NCI-H2227 (cell line): ENCODE data around the gene DENND5B.
"Not testable (repeated sequence)": the region's sequence is repeated elsewhere in the genome, so short reads cannot be mapped to it uniquely, and the experiment has no call there.

Experiments used
- DNase-seq: peaks from one replicate; lab custom pipeline; 2025; ENCODE audit not compliant: unreplicated experiment; lab: John Stamatoyannopoulos, UW

The DENND5B gene

DNA sequence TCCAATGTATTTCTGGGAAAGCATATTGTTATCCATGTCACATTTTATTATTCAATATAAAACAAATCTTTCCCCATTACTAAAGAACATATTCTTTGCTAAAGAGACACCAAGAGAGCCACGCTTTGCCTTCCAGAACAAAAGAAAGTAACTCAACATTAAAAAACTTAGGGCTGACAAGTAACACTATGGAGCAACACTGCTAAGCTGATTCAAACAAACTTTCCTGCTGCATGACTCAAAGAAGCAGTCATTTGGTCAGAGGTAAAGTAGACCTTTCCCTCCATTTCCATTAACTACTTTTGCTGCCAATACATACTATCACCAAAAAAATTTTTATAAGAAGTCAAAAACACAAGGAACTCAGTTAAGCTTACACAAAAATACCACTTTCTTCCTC, 83.0 kb downstream of the DENND5B start:
- DNase-seq: no peak

DNA sequence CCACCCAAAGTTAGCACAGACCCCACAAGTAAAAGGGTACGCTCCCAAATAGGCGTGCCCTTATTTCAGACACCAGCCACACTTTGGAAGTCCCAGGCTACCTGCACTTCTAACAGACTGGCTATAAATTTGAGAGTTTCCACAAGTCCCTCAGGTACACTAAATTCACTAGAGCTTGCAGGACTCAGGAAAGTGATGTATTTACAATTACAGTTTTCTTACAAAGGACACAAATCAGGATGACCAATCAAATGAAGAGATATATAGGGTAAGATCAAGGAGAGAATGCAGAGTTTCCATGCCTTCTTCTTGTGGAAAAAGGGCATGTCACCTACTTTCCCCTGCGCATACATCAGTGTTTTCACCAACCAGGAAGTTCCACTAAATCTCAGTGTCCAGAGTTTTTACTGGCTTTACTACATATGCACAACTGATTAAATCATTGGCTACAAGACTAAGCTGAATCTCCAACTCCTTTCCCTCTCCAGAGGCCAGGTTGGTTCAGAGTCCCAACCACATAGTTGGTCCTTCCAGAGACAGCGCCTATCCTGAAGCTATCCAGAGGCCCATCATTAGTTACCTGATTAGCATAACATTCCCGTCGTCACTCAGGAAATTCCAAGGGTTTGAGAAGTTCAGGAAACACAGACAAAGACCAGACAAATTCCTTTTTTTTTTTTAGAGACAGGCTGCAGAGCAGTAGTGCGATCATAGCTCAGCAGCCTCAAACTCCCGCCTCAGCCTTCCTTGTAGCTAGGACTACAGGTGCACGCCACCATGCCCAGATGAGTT, 84.2 kb downstream of the DENND5B start:
- no peak for DNase-seq

GRCh38 chr12:31504625-31505222, 86.2 kb downstream of the DENND5B start:
- no peak for DNase-seq

DNA sequence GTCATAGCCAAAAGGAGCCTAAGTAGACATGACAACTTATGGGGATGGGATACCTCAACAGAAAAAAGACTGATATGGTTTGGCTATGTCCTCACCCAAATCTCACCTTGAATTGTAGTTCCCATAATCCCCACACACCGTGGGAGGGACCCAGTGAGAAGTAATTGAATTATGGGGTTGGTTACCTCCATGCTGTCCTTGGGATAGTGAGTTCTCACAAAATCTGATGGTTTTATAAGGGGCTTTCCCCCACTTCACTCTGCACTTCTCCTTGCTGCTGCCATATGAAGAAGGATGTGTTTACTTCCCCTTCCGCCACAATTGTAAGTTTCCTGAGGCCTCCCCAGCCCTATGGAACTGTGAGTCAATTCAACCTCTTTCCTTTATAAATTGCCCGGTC, 89.9 kb downstream of the DENND5B start:
- not testable (repeated sequence) for DNase-seq

- no peak for DNase-seq
Measured at GRCh38 chr12:31499567-31499966, 91.4 kb downstream of the DENND5B start.

- DNase-seq: no peak
Measured at GRCh38 chr12:31498424-31498823, 92.5 kb downstream of the DENND5B start.

DNA sequence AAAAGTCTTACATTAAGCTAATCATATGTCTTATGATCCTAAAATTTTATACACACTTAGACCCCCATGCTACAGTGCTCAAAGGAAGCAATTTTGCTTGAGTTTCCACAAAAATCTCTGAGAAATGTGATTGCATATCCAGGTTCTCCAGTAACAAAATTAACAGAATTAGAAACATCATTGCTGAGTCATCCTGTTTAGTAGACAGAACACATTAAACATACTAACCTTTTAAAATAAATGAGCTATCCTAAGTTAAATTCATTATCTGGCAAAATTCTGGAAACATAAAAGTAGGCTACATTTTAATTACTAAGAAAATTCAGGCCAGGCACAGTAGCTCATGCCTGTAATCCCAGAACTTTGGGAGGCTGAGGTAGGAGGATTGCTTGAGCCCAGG, 94.7 kb downstream of the DENND5B start:
- DNase-seq: no peak

DNA sequence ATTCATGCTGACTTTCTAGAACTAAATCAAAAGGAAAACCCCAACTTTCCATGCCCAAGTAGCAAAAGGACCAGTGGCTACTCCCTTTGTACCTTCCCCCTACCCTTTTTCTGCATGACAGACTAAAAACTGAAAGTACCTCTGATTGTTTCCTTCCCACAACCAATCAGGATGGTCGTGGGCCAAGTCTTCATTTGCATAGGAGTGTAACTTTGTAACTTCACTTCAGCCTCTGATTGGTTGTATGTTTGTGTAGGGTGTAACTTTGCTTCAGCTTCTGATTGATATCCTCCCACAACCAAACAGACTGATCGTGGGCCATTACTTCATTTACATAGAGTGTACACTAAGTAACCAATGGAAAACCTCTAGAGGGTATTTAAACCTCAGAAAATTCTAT, 96.5 kb downstream of the DENND5B start:
- no peak for DNase-seq

DNA sequence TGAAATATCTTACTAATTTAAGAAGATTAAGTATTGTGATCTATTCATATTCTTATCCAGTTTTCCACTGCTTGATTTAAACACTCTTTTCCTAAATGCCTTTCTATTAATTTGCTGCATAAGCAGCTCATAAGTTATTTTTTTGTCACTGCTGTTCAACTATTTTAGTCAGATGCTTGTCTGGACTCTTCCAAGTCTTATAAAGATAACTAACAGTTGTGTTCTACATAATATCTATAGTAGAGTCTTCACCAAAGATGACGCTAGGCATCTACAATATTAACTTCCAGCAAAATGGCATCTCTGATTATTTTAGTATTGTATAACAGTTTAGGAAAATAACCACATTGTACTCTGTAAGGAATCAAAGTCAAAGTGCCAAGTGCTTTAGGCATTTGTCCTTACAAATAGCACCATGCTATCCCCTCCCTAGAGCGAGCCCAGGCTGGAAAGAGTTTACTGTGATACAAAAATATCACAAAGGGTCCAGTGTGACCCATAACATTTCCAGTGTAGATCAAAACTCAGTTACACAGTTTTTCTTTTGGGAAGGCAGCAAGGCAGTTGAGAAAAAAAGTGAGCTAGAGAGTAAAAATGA, 98.2 kb downstream of the DENND5B start:
- DNase-seq: no peak

DNA sequence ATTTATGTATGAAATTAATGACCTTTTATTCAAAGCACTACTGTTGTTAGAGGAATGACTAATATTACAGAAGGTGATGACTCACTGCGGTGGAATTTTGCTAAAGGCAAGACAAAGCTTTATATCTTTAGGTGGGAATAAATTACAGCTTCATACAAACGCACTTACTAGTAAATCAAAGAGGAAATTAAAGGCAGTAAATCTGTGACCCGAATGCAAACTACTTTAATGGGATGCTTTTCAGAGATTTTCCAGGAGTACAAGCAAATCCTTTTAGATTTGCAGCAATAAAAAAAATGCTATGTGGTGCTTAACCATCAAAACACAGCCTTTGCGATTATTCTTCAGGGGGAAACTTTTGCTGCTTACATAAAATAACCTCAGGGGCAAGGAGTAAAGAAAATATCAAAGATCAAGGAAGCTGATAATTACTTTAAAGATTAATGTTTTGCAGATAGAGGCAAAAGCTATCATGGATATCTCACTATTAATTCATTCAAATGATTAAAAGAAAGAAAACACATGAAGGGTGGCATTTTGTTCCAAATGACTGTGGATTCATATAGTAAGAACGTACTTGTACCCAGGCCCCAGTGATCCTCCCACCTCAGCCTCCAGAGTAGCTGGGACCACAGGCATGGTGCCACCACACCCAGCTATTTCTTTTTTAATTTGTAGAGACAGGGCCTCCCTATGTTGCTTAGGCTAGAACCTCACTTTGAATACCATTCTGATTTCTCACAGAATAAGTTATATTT, 98.9 kb downstream of the DENND5B start:
- no peak for DNase-seq

DNA sequence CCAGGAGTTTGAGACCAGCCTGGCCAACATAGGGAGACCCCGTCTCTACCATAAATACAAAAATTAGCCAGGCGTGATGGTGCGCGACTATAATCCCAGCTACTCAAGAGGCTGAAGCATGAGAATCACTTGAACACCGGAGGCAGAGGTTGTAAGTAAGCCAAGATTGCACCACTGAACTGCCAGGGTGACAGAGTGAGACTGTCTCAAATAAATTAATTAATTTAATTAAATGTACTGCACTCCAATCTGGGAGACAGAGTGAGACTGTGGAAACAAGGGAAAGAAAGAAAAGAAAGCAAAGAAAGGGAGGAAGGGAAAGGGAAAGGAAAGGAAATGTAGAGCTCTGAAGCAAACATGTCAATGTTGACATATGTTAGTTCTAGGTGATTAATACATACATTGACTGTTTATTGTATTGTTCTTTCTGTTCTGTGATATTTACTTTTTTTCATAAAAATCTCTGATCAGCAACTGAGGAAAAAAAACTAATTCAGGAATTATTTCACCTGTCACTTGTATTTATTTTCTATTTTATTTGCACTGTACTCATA, 99.6 kb downstream of the DENND5B start:
- no peak for DNase-seq

DNA sequence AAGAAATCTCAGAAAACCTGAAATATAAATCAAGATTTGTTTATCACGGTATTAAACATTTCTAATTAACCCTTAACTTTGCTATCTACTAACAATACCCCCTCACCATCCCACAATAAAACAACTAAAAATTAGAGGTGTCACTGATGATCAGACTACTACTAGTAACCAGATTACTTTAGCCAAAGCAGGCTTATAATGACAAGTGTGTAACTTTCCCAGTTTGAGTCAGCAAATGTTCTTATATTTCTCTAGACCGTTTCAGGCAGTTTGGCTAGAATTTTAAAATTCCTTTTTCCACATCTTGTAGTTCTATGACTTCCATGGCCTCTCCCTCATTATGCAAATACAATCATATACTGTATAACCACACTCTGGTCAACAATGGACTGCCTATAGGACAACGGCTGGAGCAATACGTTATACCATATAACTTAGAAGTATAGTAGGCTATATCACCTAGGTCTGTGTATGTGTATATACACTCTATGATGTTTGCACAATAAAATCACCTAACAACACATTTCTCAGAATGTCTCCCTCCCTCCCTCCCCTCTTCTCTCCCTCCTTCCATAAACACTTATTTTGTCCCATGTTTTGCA, 102.1 kb downstream of the DENND5B start:
- no peak for DNase-seq

GRCh38 chr12:31485571-31485970, 105.4 kb downstream of the DENND5B start:
- no peak for DNase-seq

GRCh38 chr12:31482816-31483215, 108.1 kb downstream of the DENND5B start:
- no peak for DNase-seq

DNA sequence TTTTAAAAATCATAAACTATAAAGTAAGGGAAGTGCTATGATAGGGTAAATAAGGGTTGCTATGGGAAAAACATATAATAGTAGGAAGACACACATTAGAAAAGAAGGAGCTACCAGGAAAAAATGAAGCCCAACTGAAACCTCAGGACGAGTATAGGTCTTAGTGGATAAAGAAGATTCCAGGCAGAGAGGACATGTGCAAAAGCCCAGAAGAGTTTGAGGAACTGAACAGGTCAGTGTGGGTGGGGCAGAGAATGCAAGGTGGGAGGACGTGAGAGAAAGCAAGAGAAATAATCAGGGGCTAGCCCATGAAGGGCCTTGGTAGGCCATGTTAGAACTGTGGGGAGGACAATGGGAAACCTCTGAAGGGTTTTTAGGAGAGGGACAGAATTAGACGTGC, 109.5 kb downstream of the DENND5B start:
- no peak for DNase-seq

DNA sequence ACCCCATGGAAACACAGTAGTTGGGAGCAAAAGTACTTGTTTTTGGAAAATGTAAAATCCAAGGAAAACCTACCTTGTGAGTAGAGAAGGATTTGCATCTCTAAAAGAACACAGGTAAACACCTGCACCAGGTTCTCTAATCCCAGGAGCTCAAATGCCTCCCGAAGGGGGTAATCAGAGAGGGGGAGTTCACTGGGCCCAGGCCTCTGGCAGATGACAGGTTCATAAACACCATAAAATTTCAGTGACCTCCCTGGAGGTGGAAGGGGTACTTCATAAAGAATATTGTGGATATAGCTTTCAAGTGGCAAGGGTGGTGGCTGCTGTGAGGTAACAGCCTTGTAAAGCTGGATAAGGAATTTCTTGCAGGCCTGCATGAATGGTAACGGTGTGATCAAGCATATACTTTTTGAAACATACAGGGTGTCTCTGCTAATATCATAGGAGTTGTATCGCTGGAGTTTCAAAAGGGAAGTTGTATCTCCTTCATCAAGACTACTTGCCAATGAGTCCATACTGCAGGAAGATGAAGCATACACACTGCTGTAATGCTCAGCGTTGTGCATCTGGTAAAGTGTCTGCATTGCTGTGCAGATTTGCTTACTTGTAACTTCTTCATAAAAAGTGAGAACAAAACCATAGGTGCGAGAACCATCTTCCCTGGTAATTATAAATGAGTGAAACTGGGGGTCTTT, 111.3 kb downstream of the DENND5B start:
- DNase-seq: no peak

DNA sequence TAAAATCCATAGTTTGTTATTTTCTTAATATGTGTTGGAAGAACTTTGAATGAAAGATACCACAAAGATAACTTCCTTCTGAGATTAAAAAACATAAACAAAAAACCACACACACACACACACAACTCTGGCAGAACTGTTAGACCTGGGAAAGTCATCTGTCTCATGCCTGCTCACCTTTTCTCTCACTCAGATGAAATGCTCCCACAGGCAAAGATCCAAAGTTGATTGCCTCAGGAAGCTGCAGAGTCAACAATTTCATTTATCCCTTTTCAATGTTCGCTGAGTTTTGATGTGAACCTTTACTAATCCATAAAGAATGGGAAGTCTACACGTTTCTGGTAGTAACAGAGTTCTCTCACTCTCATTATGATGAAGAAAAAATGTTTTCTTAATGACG, 112.0 kb downstream of the DENND5B start:
- DNase-seq: no peak

DNA sequence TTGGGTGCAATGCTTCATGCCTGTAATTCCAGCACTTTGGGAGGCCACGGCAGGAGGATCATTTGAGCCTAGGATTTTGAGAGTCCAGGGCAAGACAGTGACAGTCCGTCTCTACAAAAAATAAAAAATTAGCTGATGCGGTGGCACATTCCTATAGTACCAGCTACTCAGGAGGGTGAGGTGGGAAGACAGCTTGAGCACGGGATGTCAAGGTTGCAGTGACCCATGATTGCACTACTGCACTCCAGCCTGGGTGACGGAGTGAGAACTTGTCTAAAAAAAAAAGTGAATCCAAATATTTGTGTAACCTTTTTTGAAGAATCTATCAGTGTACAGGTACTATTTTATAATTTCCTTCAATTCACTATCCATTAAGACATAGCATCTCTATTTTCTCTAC, 112.5 kb downstream of the DENND5B start:
- DNase-seq: no peak

- no peak for DNase-seq
Measured at GRCh38 chr12:31477687-31478086, 113.2 kb downstream of the DENND5B start.

- DNase-seq: no peak
Measured at GRCh38 chr12:31476437-31476836, 114.5 kb downstream of the DENND5B start.
